DOHH2 (cell line): Measurements from ENCODE around the gene FRRS1L.

Experiments
- H3F3A ChIP-seq: fragments of 200-600 bp; sonication (generic), shearing (Covaris generic); 2 replicates; pipeline ENCODE4 v1.6.0; 2016; ENCODE audit warnings: antibody characterized with exemption, mild to moderate bottlenecking; ENCODE audit not compliant: control insufficient read depth, insufficient read depth
- H3K27ac ChIP-seq: fragments of 200-600 bp; sonication (generic); 2 replicates; pipeline ENCODE4 v1.5.1; 2014; ENCODE audit warnings: low read depth, mild to moderate bottlenecking, low read length, moderate library complexity
- H3K27me3 ChIP-seq: fragments of 200-600 bp; sonication (generic); 2 replicates; pipeline ENCODE4 v1.6.1; 2014; ENCODE audit warnings: mild to moderate bottlenecking, low read length, mixed read lengths; ENCODE audit not compliant: control insufficient read depth
- H3K36me3 ChIP-seq: fragments of 200-600 bp; sonication (generic); 2 replicates; pipeline ENCODE4 v1.6.1; 2014; ENCODE audit warnings: mild to moderate bottlenecking, low read length, moderate library complexity, mixed read lengths; ENCODE audit not compliant: control insufficient read depth
- H3K4me1 ChIP-seq: fragments of 200-600 bp; sonication (generic); 2 replicates; pipeline ENCODE4 v1.6.1; 2014; ENCODE audit warnings: mild to moderate bottlenecking, low read length, mixed read lengths; ENCODE audit not compliant: control insufficient read depth
- H3K4me2 ChIP-seq: fragments of 200-600 bp; sonication (generic); 2 replicates; pipeline ENCODE4 v1.6.0; 2014; ENCODE audit warnings: mild to moderate bottlenecking, low read length, moderate library complexity
- H3K4me3 ChIP-seq: fragments of 200-600 bp; sonication (generic); 2 replicates; pipeline ENCODE4 v1.5.1; 2014; ENCODE audit warnings: mild to moderate bottlenecking, low read length, mixed read lengths
- H3K79me2 ChIP-seq: fragments of 200-600 bp; sonication (generic); 2 replicates; pipeline ENCODE4 v1.6.1; 2014; ENCODE audit warnings: mild to moderate bottlenecking, low read length, mixed read lengths; ENCODE audit not compliant: control insufficient read depth
- H3K9me2 ChIP-seq: fragments of 200-600 bp; sonication (generic); replicated peaks from 2 replicates; pipeline ENCODE4 v1.6.1; 2014; ENCODE audit warnings: mild to moderate bottlenecking, low read length, mixed read lengths; ENCODE audit not compliant: control insufficient read depth
- H3K9me3 ChIP-seq: fragments of 200-600 bp; sonication (generic); 2 replicates; pipeline ENCODE4 v1.6.1; 2014; ENCODE audit warnings: antibody characterized with exemption, low read length, mixed read lengths; ENCODE audit not compliant: control insufficient read depth, insufficient read depth
- H4K20me1 ChIP-seq: fragments of 200-600 bp; sonication (generic); 2 replicates; pipeline ENCODE4 v1.6.0; 2014; ENCODE audit warnings: low read depth, mild to moderate bottlenecking, antibody characterized with exemption, low read length, moderate library complexity; ENCODE audit not compliant: control insufficient read depth, insufficient read depth
- CTCF ChIP-seq: fragments of 200-600 bp; sonication (generic); IDR thresholded peaks from one replicate; pipeline ENCODE4 v1.5.1; 2014; ENCODE audit warnings: antibody characterized with exemption, mild to moderate bottlenecking, low read depth, low read length; ENCODE audit not compliant: poor library complexity, severe bottlenecking
- EZH2phosphoT487 ChIP-seq: fragments of 200-600 bp; sonication (generic); IDR thresholded peaks from 2 replicates; pipeline ENCODE4 v1.6.1; 2017; ENCODE audit warnings: borderline replicate concordance, mild to moderate bottlenecking, antibody characterized with exemption, low read length, moderate library complexity, mixed read lengths

Gene FRRS1L

DNA sequence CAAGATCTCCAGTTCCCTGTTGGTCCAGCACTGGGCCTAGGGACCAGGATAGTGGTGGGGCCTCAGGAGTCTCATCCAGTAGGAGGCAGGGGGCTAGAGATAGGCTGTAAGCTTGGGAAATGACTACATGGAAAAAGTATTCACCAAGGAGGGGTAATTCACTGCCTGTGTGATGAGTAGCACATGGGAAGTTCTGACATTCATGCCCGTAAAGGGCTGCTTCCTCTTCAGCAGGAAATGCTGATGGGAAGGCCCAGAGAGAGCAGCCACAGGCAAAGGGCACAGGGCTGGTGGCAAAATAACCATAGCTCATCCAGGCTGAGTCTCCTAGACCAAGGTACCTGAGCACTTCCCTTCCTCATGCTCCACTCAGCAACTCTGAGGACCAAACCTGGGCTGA, 23.1 kb upstream of the FRRS1L start:
- H3K36me3 ChIP-seq: no peaks in the 10 kb centered on the region
- no peak overlapping the region for H3K4me3 ChIP-seq
- no peaks in the 10 kb centered on the region for H3K9me2 ChIP-seq
- no peaks in the 10 kb centered on the region for H3K4me1 ChIP-seq
- no peaks in the 10 kb centered on the region for H3K27me3 ChIP-seq
- H3K9me3 ChIP-seq: no peaks in the 10 kb centered on the region
- no peaks in the 10 kb centered on the region for H3F3A ChIP-seq
- TF ChIP-seq CTCF (no peak), EZH2phosphoT487 (no peak)
- H3K27ac ChIP-seq: no peak overlapping the region
- no peaks in the 10 kb centered on the region for H3K79me2 ChIP-seq
- H3K4me2 ChIP-seq: no peak overlapping the region
- H4K20me1 ChIP-seq: no peaks in the 10 kb centered on the region

DNA sequence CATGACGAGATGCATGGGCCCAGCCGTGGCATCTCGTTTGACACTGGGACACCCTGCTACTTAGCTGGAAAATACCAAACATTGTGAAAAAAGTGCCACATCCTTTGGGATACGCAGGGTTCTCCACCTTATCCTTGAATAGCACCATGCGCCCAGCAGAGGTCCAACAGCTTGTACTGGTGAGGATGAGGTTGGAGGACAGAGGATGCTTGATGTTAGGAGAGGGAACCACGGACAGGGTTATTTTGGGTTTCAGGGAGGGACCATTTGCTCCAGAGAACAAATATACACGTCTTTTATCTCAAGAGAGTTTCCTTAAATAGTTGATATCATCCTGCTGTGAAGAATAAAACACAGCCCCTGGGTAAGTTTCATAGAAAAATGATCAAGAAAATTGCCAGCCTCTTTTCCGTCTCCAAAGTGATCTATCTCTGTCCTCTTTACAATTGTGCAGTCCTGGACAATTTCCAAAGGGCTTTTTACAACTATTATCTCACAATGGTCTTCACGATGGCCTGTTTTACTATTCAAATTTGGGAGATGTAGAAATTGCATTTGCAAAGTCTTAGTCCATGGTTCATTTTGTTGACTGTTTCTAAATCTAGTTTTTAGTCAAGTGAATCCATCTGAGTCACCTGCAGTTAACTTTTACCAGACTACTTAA, 19.9 kb upstream of the FRRS1L start:
- no peaks in the 10 kb centered on the region for H4K20me1 ChIP-seq
- no peak for TF ChIP-seq CTCF
- TF ChIP-seq EZH2phosphoT487: no peak
- no peaks in the 10 kb centered on the region for H3K9me2 ChIP-seq
- H3K4me2 ChIP-seq: no peak overlapping the region
- H3K27ac ChIP-seq: no peak overlapping the region
- no peaks in the 10 kb centered on the region for H3K4me1 ChIP-seq
- no peaks in the 10 kb centered on the region for H3K79me2 ChIP-seq
- no peaks in the 10 kb centered on the region for H3F3A ChIP-seq
- no peak overlapping the region for H3K4me3 ChIP-seq
- no peaks in the 10 kb centered on the region for H3K27me3 ChIP-seq
- no peaks in the 10 kb centered on the region for H3K36me3 ChIP-seq
- H3K9me3 ChIP-seq: no peaks in the 10 kb centered on the region

DNA sequence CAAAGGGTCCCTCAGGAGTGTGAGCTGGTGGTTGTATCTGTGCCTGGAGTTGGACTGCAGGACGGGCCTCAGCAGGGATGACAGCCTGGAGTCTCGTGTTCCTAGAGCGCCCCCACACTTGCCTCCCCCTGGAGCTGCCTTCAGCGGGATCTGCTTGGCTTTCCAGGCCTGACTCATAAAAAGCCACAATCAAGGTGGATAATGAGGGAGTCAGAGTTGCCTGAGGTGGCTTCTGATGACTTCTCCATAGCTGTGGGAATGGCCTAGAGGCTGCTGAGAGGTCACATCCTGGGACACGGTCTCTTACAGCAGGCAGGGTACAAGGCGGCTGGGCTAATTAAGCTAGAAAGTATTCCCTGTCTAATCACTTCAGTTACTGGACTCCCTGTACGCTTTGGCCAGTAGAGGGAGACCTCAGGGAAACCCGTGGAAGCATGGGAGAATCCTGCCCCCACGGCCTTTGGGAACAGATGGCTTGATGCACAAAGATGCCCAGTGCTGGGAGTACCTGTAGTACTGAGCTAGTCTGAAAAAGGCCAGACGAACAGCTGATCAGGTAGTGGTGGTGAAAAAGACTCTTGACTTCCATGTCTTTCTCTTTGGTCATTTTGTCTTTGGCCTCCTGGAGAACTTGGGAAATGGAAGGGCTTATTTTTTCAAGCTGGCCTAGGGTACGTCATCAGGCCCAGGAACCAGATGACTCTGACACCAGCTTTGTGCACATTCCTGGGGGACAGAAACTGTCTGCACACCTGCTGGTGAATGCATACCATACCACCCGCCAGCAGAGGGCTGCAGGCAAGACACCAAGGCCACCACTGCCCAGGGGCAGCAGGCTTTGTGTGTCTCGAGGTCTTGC, 16.1 kb upstream of the FRRS1L start:
- Histone ChIP-seq H4K20me1 (no peaks in the 10 kb centered on the region), H3K79me2 (no peaks in the 10 kb centered on the region), H3K36me3 (no peaks in the 10 kb centered on the region), H3K9me2 (no peaks in the 10 kb centered on the region), H3K4me3 (no peak overlapping the region), H3K4me2 (no peak overlapping the region), H3F3A (no peaks in the 10 kb centered on the region), H3K9me3 (no peaks in the 10 kb centered on the region), H3K27ac (no peak overlapping the region), H3K4me1 (no peaks in the 10 kb centered on the region), H3K27me3 (no peaks in the 10 kb centered on the region)
- no peak for TF ChIP-seq EZH2phosphoT487
- peak; percentile 39 for TF ChIP-seq CTCF
